WTC11 (cell line): ENCODE measurements around the gene SPOUT1.

ENCODE experiments used
- CTCF ChIP-seq: fragments of 200-600 bp; IDR thresholded peaks from 2 replicates; pipeline ENCODE4 v1.8.0; 2022; ENCODE audit warnings: antibody characterized with exemption
- ETV6 ChIP-seq: sonication (generic); formaldehyde crosslinking; IDR thresholded peaks from 2 replicates; pipeline ENCODE4 v1.8.1; 2022; ENCODE audit warnings: mild to moderate bottlenecking, missing genetic modification reagents
- NFYB ChIP-seq: sonication (generic); formaldehyde crosslinking; conservative IDR thresholded peaks from 2 replicates; pipeline ENCODE4 v1.8.0; 2022; ENCODE audit warnings: low read depth, missing genetic modification reagents
- STAT6 ChIP-seq: sonication (generic); formaldehyde crosslinking; conservative IDR thresholded peaks from 2 replicates; pipeline ENCODE4 v1.8.1; 2023; ENCODE audit warnings: mild to moderate bottlenecking, low read depth, missing genetic modification reagents, moderate library complexity

GRCh38 chr9:128787659-128788058 is 41.9 kb downstream of the SPOUT1 start:
- TF ChIP-seq CTCF: no peak
- no peak for TF ChIP-seq ETV6 (CRISPR knock-in tag)
- TF ChIP-seq STAT6 (CRISPR knock-in tag): no peak
- TF ChIP-seq NFYB: no peak
